Measurements from ENCODE around the gene CLINT1. TPM values are rescaled to one million over a fixed set of nuclear protein-coding genes. Genes with fewer than 3 reads are reported as not detected.

The CLINT1 gene
- polyA plus RNA-seq, 2 of the 4 experiments (the other 2 are of a cell fraction): 89.7 to 185 TPM

DNA sequence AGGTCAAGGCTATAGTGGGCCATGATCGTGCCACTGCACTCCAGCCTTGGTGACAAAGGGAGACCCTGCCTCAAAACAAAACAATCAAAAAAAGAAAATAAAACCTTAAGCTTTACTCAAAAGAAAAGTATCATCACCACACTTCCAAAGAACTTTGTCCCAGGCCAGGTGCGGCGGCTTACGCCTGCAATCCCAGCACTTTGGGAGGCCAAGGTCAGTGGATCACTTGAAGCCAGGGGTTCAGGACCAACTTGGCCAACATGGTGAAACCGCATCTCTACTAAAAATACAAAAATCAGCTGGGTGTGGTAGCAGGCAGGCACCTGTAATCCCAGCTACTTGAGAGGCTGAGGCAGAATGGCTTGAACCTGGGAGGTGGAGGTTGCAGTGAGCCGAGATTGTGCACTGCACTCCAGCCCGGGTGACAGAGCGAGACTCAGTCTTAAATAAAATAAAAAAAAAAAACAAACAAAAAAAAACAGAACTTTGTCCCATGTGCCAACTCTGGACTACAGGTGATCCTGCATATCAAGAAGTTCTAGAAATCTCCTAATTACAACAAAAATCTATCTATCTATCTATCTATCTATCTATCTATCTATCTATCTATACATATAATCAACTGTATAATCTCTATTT, 19.7 kb downstream of the CLINT1 start:
- DNase-seq (ENCODE audit: low read depth in 1 of 2, low spot score in 1 of 2): no peak
- peaks cover 8% of the 10 kb centered on the region; the same call in 1 of the 3 replicates for H3K4me1 ChIP-seq
- no peak for TF ChIP-seq HDAC2 (IDR thresholded peaks at IDR 0.05)
- TF ChIP-seq JUNB (IDR thresholded peaks at IDR 0.05): no peak
- no peak for TF ChIP-seq SREBF2 (IDR thresholded peaks at IDR 0.05)
- no peak for TF ChIP-seq HEYL (CRISPR knock-in tag; IDR thresholded peaks at IDR 0.05)
- TF ChIP-seq NPAS2 (CRISPR knock-in tag; IDR thresholded peaks at IDR 0.05; ENCODE audit: borderline replicate concordance): no peak
- TF ChIP-seq PHF8 (IDR thresholded peaks at IDR 0.05; ENCODE audit: borderline replicate concordance, low read depth): no peak
- no peak for TF ChIP-seq FOSL2 (IDR thresholded peaks at IDR 0.05)
- no peak for TF ChIP-seq FOSL2 (CRISPR knock-in tag; IDR thresholded peaks at IDR 0.05)
- TF ChIP-seq HOXB13 (CRISPR knock-in tag; IDR thresholded peaks at IDR 0.05; ENCODE audit: low read depth): no peak
- TF ChIP-seq EHMT2 (IDR thresholded peaks at IDR 0.05; ENCODE audit: low read depth): no peak
- TF ChIP-seq CHD2 (IDR thresholded peaks at IDR 0.05; ENCODE audit: low read length, partially characterized antibody): no peak
- no peak for TF ChIP-seq RFX5 (IDR thresholded peaks at IDR 0.05)
- no peak for TF ChIP-seq FOSB (CRISPR knock-in tag; IDR thresholded peaks at IDR 0.05)
- TF ChIP-seq E2F6 (IDR thresholded peaks at IDR 0.05; ENCODE audit: borderline replicate concordance, low read depth): no peak
- TF ChIP-seq GATA3 (IDR thresholded peaks at IDR 0.05; ENCODE audit: borderline replicate concordance): no peak
- TF ChIP-seq, protein P1, sequence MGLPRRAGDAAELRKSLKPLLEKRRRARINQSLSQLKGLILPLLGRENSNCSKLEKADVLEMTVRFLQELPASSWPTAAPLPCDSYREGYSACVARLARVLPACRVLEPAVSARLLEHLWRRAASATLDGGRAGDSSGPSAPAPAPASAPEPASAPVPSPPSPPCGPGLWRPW (IDR thresholded peaks at IDR 0.05): no peak
- no peak for TF ChIP-seq USF2 (IDR thresholded peaks at IDR 0.05)
- TF ChIP-seq BHLHE40 (IDR thresholded peaks at IDR 0.05; ENCODE audit: low read depth, low read length): no peak
- TF ChIP-seq RCOR1 (IDR thresholded peaks at IDR 0.05; ENCODE audit: low read depth, low read length): no peak
- no peak for TF ChIP-seq FOXS1 (CRISPR knock-in tag; IDR thresholded peaks at IDR 0.05)
- H3K27ac ChIP-seq: no peak overlapping the region
- CTCF ChIA-PET: interaction anchor here (1.0 to 1.6 kb wide), 2 partner anchors 16 to 18 kb away, joined by 3 to 7 read pairs; no protein-coding TSS in a partner anchor
- no peak for ATAC-seq
- FAIRE-seq: no peak
- POLR2A ChIA-PET: interaction anchor here (0.6 kb wide), 1 partner anchor 9 kb away, joined by 3 read pairs; no protein-coding TSS in a partner anchor
- no peaks in the 10 kb centered on the region for H3K9me3 ChIP-seq
- no peak overlapping the region for H3K4me3 ChIP-seq
- H3K4me2 ChIP-seq: no peak overlapping the region
- WGBS (ENCODE audit: missing lambda C conversion rate): 69% methylated on average over 8 of the region's 8 CpGs

- no peak overlapping the region for H3K4me2 ChIP-seq
- no peak for TF ChIP-seq CHD2 (IDR thresholded peaks at IDR 0.05; ENCODE audit: low read length, partially characterized antibody)
- no peak for TF ChIP-seq RARB (CRISPR knock-in tag; IDR thresholded peaks at IDR 0.05)
- no peak for TF ChIP-seq EP300 (IDR thresholded peaks at IDR 0.05)
- no peak for TF ChIP-seq MAFK (IDR thresholded peaks at IDR 0.05; ENCODE audit: partially characterized antibody)
- TF ChIP-seq ZFP36 (IDR thresholded peaks at IDR 0.05; ENCODE audit: borderline replicate concordance, partially characterized antibody): no peak
- TF ChIP-seq CEBPB (IDR thresholded peaks at IDR 0.05): no peak
- TF ChIP-seq, protein P1 (IDR thresholded peaks at IDR 0.05): no peak
- no peak for TF ChIP-seq TP53 (CRISPR knock-in tag; IDR thresholded peaks at IDR 0.05)
- no peak for TF ChIP-seq ESRRA (IDR thresholded peaks at IDR 0.05; ENCODE audit: borderline replicate concordance, low read length)
- no peak for TF ChIP-seq NPAS2 (CRISPR knock-in tag; IDR thresholded peaks at IDR 0.05; ENCODE audit: borderline replicate concordance)
- no peak for TF ChIP-seq ZSCAN20 (CRISPR knock-in tag; IDR thresholded peaks at IDR 0.05)
- TF ChIP-seq E2F6 (IDR thresholded peaks at IDR 0.05; ENCODE audit: borderline replicate concordance, low read depth): no peak
- no peak for TF ChIP-seq HOXB13 (CRISPR knock-in tag; IDR thresholded peaks at IDR 0.05; ENCODE audit: low read depth)
- H3K4me3 ChIP-seq: no peak overlapping the region
- H3K27ac ChIP-seq: no peak overlapping the region
- ChIA-PET CTCF (interaction anchor here (0.5 to 6.9 kb wide), 3 partner anchors 20 to 113 kb away, joined by 3 to 30 read pairs (median 3); no protein-coding TSS in a partner anchor), POLR2A (no interaction called here)
- FAIRE-seq: no peak
- no peaks in the 10 kb centered on the region for H3K4me1 ChIP-seq
- ATAC-seq: no peak
- H3K9me3 ChIP-seq: no peaks in the 10 kb centered on the region
- no peak for DNase-seq (ENCODE audit: low read depth in 1 of 2, low spot score in 1 of 2)
- 94% methylated on average over 2 of the region's 2 CpGs for WGBS (ENCODE audit: missing lambda C conversion rate)
Observed at GRCh38 chr5:157836121-157836753, 22.7 kb downstream of the CLINT1 start.
